Stimulated activated naive B cell treated with anti-CD40 and anti-IgM and Interleukin-4, amounts not matched to agents 10 μg/mL and 1 μg/mL and 100 μg/mL, for 72 hours (primary cell): ENCODE measurements around the gene LRRC2.
"Not testable (repeated sequence)": the region's sequence is repeated elsewhere in the genome, so short reads cannot be mapped to it uniquely, and the experiment has no call there.

Experiments used
- ATAC-seq, 2 donors: fragments of 150-1000 bp; cut with Tn5 transposase; replicated peaks; 2 replicates each; pipeline ENCODE4 v1.10.0; 2021; ENCODE audit warnings: moderate library complexity in 1 of 2
- DNase-seq: peaks from one replicate; pipeline ENCODE4 v3.0.0; 2021
- H3K27ac Mint-ChIP-seq: one replicate; pipeline ENCODE4 v1.8.0; 2022; ENCODE audit warnings: mild to moderate bottlenecking, mixed read lengths
- H3K27me3 Mint-ChIP-seq, 2 donors: one replicate each; pipeline ENCODE4 v1.8.0; 2022; ENCODE audit warnings: mixed read lengths in 2 of 2
- H3K36me3 Mint-ChIP-seq, 2 donors: one replicate each; pipeline ENCODE4 v1.8.0; 2022; ENCODE audit warnings: mixed read lengths in 2 of 2, mild to moderate bottlenecking in 1 of 2
- H3K4me1 Mint-ChIP-seq, 2 donors: one replicate each; pipeline ENCODE4 v1.8.0; 2022; ENCODE audit warnings: mixed read lengths in 2 of 2, mild to moderate bottlenecking in 1 of 2
- H3K4me3 Mint-ChIP-seq, 2 donors: one replicate each; pipeline ENCODE4 v1.8.0; 2022; ENCODE audit warnings: mild to moderate bottlenecking in 2 of 2, mixed read lengths in 2 of 2, moderate library complexity in 1 of 2
- H3K9me3 Mint-ChIP-seq, 2 donors: one replicate each; pipeline ENCODE4 v1.8.0; 2022; ENCODE audit warnings: mixed read lengths in 2 of 2, mild to moderate bottlenecking in 1 of 2

The LRRC2 gene

DNA sequence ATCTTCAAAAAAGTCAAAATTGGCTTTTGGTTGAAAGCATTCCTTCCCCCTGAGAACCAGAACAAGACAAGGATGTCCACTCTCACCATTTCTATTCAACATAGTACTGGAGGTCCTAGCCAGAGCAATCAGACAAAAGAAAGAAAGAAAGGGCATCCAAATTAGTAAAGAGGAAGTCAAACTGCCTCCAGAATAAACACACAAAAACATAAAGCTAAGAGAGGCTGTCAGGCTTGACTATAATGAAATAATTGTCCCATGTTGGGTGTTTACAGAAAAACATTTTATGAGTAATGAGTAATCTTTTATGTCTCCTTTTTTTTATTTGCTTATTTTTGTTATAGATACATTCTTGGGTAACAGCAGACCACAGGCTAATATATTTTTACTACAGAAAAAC lies 27.9 kb upstream of the LRRC2 start:
- Mint-ChIP-seq H3K27ac (no peak overlapping the region), H3K27me3 (peaks cover 0 to 12% of the 10 kb centered on the region in 2 donors), H3K4me3 (no peak overlapping the region), H3K9me3 (peaks cover 0 to 2% of the 10 kb centered on the region in 2 donors), H3K36me3 (no peaks in the 10 kb centered on the region), H3K4me1 (no peaks in the 10 kb centered on the region)
- DNase-seq, result no peak
- no peak for ATAC-seq

DNA sequence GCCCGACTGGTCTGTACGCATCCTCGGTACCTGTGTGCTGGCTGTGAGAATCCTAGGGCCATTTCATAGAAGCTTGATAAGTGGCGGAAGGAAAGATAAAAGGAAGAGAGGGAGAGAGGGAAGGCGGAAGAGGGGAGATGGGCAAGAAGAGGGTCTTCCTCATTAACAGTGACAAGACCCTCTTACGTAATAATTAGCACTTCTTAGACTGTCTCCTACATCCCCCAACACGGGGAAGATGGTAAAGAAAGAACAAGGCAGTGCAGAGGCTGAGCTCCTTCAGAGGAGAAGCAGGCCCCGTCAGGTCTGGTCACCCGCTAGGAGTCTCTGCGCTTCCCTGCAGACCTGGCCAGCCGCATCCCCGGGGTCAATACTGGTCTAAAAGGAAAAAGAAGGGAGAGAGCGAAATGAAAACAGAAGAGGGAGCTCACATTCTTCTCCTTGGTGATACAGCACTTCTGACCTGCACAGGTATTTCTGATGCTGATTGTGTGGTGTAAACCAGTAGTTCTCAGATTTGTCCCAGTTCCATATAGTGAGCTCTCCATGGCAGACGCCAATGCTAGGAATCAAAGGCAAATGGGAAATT lies 27.3 kb upstream of the LRRC2 start:
- Mint-ChIP-seq H3K9me3 (peaks cover 0 to 2% of the 10 kb centered on the region in 2 donors), H3K27ac (no peak overlapping the region), H3K36me3 (no peaks in the 10 kb centered on the region), H3K4me3 (no peak overlapping the region), H3K4me1 (no peaks in the 10 kb centered on the region), H3K27me3 (peaks cover 4 to 12% of the 10 kb centered on the region in 2 donors)
- DNase-seq (no peak), ATAC-seq (no peak)

- H3K4me1 Mint-ChIP-seq, ATAC-seq, H3K27ac Mint-ChIP-seq, DNase-seq, H3K9me3 Mint-ChIP-seq, H3K4me3 Mint-ChIP-seq, H3K36me3 Mint-ChIP-seq: not testable (repeated sequence)
- peaks cover 16 to 23% of the 10 kb centered on the region in 2 donors for H3K27me3 Mint-ChIP-seq
Measured at GRCh38 chr3:46587268-46587667, 21.2 kb upstream of the LRRC2 start.

DNA sequence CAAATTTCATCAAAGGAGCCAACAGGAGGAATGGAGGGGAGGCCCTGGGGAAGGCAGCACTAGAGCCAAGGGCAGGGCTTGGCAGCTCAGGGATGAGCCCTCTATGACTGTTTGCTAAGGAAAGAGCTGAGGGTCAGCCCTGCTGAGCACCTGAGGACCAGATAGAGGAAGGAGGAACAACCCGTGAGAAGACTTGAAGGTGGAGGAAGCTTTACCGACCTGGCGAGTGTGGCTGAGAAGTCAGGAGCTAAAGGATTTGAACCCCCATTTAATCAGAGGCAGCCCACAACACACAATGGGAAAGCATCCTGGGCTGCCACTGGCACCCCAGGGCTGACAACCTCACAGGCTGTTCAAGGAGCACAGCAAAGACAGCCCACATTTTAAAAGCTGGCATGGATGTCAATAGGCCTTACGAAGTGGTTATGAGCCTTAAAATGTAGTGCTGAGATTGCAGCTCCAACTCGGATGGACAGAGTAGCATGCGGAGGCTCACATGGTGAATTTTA lies 20.7 kb upstream of the LRRC2 start:
- DNase-seq (no peak), ATAC-seq (no peak)
- no peak overlapping the region for H3K4me3 Mint-ChIP-seq
- H3K27ac Mint-ChIP-seq, result no peak overlapping the region
- peaks cover 0 to 2% of the 10 kb centered on the region in 2 donors for H3K9me3 Mint-ChIP-seq
- no peaks in the 10 kb centered on the region for H3K4me1 Mint-ChIP-seq
- peaks cover 15 to 23% of the 10 kb centered on the region in 2 donors for H3K27me3 Mint-ChIP-seq
- H3K36me3 Mint-ChIP-seq, result no peaks in the 10 kb centered on the region

- Mint-ChIP-seq H3K9me3 (no peaks in the 10 kb centered on the region), H3K4me1 (no peaks in the 10 kb centered on the region)
- ATAC-seq, result no peak
Measured at GRCh38 chr3:46585799-46586693, 19.9 kb upstream of the LRRC2 start.

GRCh38 chr3:46584598-46585467 lies 18.7 kb upstream of the LRRC2 start:
- Mint-ChIP-seq H3K27me3 (peaks cover 7 to 23% of the 10 kb centered on the region in 2 donors), H3K9me3 (no peaks in the 10 kb centered on the region), H3K36me3 (no peaks in the 10 kb centered on the region), H3K4me1 (no peaks in the 10 kb centered on the region), H3K27ac (no peak overlapping the region), H3K4me3 (no peak overlapping the region)
- ATAC-seq (no peak), DNase-seq (no peak)

More at GRCh38 chr3:46585799-46586693, 19.9 kb upstream of the LRRC2 start:
- H3K4me3 Mint-ChIP-seq, result no peak overlapping the region
- no peak overlapping the region for H3K27ac Mint-ChIP-seq
- DNase-seq, result no peak
- H3K36me3 Mint-ChIP-seq, result no peaks in the 10 kb centered on the region
- H3K27me3 Mint-ChIP-seq, result peaks cover 11 to 23% of the 10 kb centered on the region in 2 donors

- Mint-ChIP-seq H3K36me3 (no peaks in the 10 kb centered on the region), H3K27me3 (peaks cover 4 to 26% of the 10 kb centered on the region in 2 donors), H3K9me3 (no peaks in the 10 kb centered on the region), H3K27ac (no peak overlapping the region), H3K4me1 (peaks cover 1 to 6% of the 10 kb centered on the region in 2 donors), H3K4me3 (no peak overlapping the region)
- ATAC-seq (no peak), DNase-seq (no peak)
Measured at GRCh38 chr3:46580675-46581074, 14.6 kb upstream of the LRRC2 start.

DNA sequence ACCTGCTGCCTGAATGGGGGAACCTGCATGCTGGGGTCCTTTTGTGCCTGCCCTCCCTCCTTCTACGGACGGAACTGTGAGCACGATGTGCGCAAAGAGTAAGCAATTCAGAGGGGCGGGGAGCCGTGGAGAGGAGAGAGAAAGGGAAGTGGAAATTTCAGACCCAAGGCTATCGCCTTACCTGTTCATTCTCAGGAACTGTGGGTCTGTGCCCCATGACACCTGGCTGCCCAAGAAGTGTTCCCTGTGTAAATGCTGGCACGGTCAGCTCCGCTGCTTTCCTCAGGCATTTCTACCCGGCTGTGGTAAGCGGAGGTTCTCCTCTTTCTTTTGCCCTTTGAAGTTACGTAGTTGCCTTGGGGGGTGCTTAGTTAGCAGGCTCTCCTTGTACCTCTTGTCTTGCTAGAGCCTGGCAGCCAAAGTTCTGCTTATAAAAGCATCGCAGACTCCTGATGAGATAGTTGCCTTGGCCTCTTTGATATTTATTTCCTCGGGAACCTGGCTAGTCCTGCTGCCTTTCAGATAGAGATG lies 13.7 kb upstream of the LRRC2 start:
- H3K27me3 Mint-ChIP-seq, result peaks cover 4 to 29% of the 10 kb centered on the region in 2 donors
- H3K36me3 Mint-ChIP-seq, result no peaks in the 10 kb centered on the region
- peaks cover 1 to 6% of the 10 kb centered on the region in 2 donors for H3K4me1 Mint-ChIP-seq
- no peaks in the 10 kb centered on the region for H3K9me3 Mint-ChIP-seq
- no peak overlapping the region for H3K4me3 Mint-ChIP-seq
- DNase-seq, result no peak
- no peak overlapping the region for H3K27ac Mint-ChIP-seq
- ATAC-seq, result no peak

- Mint-ChIP-seq H3K4me3 (no peak overlapping the region), H3K27ac (no peak overlapping the region), H3K27me3 (peaks cover 4 to 29% of the 10 kb centered on the region in 2 donors), H3K9me3 (no peaks in the 10 kb centered on the region), H3K4me1 (peaks cover 1 to 6% of the 10 kb centered on the region in 2 donors), H3K36me3 (no peaks in the 10 kb centered on the region)
- ATAC-seq, result no peak
- DNase-seq, result no peak
Measured at GRCh38 chr3:46578973-46579755, 13.1 kb upstream of the LRRC2 start.

GRCh38 chr3:46577580-46578249 lies 11.6 kb upstream of the LRRC2 start:
- peaks cover 8 to 39% of the 10 kb centered on the region in 2 donors for H3K27me3 Mint-ChIP-seq
- H3K4me1 Mint-ChIP-seq, H3K27ac Mint-ChIP-seq, H3K36me3 Mint-ChIP-seq, DNase-seq, H3K4me3 Mint-ChIP-seq, H3K9me3 Mint-ChIP-seq, ATAC-seq: not testable (repeated sequence)

GRCh38 chr3:46576879-46577278 lies 10.8 kb upstream of the LRRC2 start:
- no peak for ATAC-seq
- Mint-ChIP-seq H3K27ac (no peak overlapping the region), H3K36me3 (no peaks in the 10 kb centered on the region), H3K4me1 (peaks cover 1 to 6% of the 10 kb centered on the region in 2 donors), H3K4me3 (no peak overlapping the region), H3K27me3 (peaks cover 8 to 40% of the 10 kb centered on the region in 2 donors), H3K9me3 (no peaks in the 10 kb centered on the region)
- DNase-seq, result no peak

DNA sequence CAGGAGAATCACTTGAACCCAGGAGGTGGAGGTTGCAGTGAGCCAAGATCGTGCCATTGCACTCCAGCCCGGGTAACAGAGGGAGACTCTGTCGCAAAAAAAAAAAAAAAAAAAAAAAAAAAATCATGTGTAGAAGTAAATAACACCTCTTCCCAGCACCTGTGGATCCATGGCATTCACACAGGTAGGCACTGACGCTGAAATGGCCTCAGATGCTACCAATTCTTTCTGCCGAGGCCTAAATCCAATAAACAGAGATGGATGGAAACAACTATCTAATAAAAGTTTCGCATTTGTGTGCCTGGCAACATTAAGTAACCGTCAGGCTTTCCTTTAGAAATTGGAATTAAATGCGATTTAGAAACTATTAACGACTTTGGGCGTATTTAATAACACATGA lies 10.3 kb upstream of the LRRC2 start:
- H3K9me3 Mint-ChIP-seq, result peaks cover 0 to 1% of the 10 kb centered on the region in 2 donors
- DNase-seq, result no peak
- H3K4me3 Mint-ChIP-seq, result no peak overlapping the region
- no peaks in the 10 kb centered on the region for H3K36me3 Mint-ChIP-seq
- ATAC-seq, result no peak
- peaks cover 1 to 6% of the 10 kb centered on the region in 2 donors for H3K4me1 Mint-ChIP-seq
- no peak overlapping the region for H3K27ac Mint-ChIP-seq
- H3K27me3 Mint-ChIP-seq, result peaks cover 8 to 40% of the 10 kb centered on the region in 2 donors
